T-helper 1 cell treated with Interleukin-12 subunit alpha and Interleukin-12 subunit beta and Interleukin-4 antibody, amounts not matched to agents 30 μg/mL and 1 μg/mL, for 36 hours (primary cell): Measurements from ENCODE around the gene SIGLEC12.
"Not testable (repeated sequence)": the region's sequence is repeated elsewhere in the genome, so short reads cannot be mapped to it uniquely, and the experiment has no call there.

ENCODE experiments used
- H3K27ac Mint-ChIP-seq: one replicate; pipeline ENCODE4 v1.8.0; 2021; ENCODE audit warnings: mild to moderate bottlenecking, mixed read lengths
- H3K27me3 Mint-ChIP-seq: one replicate; pipeline ENCODE4 v1.8.0; 2021; ENCODE audit warnings: low read depth, mixed read lengths
- H3K36me3 Mint-ChIP-seq: one replicate; pipeline ENCODE4 v1.8.0; 2021; ENCODE audit warnings: low read depth, mixed read lengths
- H3K4me1 Mint-ChIP-seq: one replicate; pipeline ENCODE4 v1.8.0; 2021; ENCODE audit warnings: low read depth, mixed read lengths
- H3K4me3 Mint-ChIP-seq: one replicate; pipeline ENCODE4 v1.8.0; 2021; ENCODE audit warnings: mild to moderate bottlenecking, moderate library complexity, mixed read lengths
- H3K9me3 Mint-ChIP-seq: one replicate; pipeline ENCODE4 v1.8.0; 2021; ENCODE audit warnings: mixed read lengths

Gene SIGLEC12

DNA sequence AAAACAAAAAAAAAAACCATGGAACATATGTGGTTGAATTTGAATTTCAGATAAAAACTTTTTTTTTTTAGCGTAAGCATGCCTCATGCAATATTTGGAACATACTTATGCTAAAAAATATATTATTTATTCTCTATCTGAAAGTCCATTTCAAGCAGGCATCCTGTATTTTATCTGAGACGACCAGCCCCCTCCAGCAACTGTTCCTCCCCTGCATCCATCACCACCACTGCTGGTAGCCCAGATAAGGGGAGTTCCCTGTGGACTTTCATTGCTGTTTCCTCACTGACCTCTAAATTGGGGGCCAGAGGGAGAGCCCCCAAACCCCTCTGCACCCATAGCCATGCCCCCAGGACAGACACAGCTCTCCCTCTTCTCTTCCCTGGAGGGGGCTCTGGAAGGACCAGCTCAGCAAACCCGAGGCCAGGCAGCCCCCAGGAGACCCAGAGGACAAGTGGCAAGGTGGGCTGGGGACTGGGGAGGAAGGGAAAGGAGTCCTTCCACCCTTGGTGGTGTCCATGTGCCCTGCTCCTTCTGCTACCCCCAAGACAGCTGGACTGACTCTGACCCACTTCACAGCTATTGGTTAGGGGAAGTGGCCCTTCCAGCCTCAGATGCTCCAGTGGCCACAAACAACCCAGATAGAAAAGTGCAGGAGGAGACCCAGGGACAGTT lies 6.6 kb upstream of the SIGLEC12 start:
- peaks cover 14% of the 10 kb centered on the region for H3K9me3 Mint-ChIP-seq
- peaks cover 2% of the 10 kb centered on the region for H3K36me3 Mint-ChIP-seq
- no peak overlapping the region for H3K4me3 Mint-ChIP-seq
- H3K27ac Mint-ChIP-seq: no peak overlapping the region
- peaks cover 14% of the 10 kb centered on the region for H3K27me3 Mint-ChIP-seq
- H3K4me1 Mint-ChIP-seq: peaks cover 3% of the 10 kb centered on the region

DNA sequence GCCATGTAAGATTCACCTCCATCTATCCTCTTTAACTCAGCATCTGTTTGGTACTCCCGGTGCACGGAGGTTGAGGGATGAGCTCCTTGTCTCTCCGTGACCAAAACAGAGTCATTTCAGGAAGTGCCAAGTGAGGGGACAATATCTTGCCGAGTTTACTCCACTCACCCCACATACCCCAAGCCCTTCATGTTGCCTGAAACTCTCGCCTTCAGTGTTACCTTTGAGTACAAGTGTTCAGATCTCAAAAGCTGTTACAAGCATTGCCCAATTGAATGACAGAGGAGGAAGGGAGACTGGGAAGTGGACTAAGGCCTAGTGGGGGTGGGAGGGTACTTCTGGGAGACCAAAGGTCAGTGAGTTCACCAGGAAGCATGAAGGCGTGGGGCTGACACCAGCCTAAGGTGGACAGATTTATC lies 6.0 kb upstream of the SIGLEC12 start:
- H3K4me3 Mint-ChIP-seq: no peak overlapping the region
- peaks cover 17% of the 10 kb centered on the region for H3K9me3 Mint-ChIP-seq
- peaks cover 16% of the 10 kb centered on the region for H3K27me3 Mint-ChIP-seq
- H3K27ac Mint-ChIP-seq: no peak overlapping the region
- peaks cover 3% of the 10 kb centered on the region for H3K36me3 Mint-ChIP-seq
- peaks cover 4% of the 10 kb centered on the region for H3K4me1 Mint-ChIP-seq

DNA sequence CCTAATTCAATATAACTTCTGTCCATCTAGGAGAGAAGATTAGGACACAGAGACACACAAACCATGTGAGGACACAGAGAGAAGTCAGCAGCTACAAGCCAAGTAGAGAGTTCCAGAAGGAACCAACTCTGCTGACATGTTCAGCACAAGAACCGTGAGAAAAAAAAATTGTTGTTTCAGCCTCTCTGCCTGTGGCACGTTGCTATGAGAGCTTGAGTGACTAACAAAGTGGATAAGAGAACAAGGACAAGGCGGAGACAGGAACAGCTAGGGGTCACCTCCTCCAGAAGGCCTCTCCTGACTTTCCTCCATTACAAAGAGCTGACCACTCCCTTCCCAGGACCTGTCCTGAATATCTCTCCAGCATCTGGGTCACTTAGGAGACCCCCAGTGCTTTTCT lies 5.6 kb upstream of the SIGLEC12 start:
- Mint-ChIP-seq H3K27me3 (peaks cover 16% of the 10 kb centered on the region), H3K9me3 (peaks cover 19% of the 10 kb centered on the region), H3K36me3 (peaks cover 3% of the 10 kb centered on the region), H3K4me3 (no peak overlapping the region), H3K4me1 (peaks cover 4% of the 10 kb centered on the region), H3K27ac (no peak overlapping the region)

DNA sequence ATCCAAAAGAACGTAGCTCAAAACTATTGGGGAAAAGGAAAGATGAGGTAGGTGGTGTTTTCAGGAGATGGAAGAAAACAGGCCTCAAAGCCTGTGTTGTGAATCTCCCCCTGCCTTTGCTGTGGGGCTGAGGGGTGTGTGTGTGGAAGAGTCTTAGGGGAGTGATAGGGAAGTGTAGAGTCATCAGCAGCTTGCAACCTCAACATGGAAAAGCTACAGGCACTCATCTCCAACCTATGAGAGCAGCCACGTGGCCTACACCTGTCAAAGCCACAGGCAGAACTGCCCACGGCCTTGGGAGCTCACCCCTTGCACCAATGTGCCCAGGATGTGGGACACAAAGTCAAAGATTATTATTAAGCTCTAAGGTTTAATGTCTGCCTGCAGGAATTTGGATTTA lies 4.3 kb upstream of the SIGLEC12 start:
- Mint-ChIP-seq H3K9me3 (peaks cover 21% of the 10 kb centered on the region), H3K27ac (no peak overlapping the region), H3K4me1 (peaks cover 12% of the 10 kb centered on the region), H3K36me3 (peaks cover 3% of the 10 kb centered on the region), H3K27me3 (peaks cover 14% of the 10 kb centered on the region), H3K4me3 (no peak overlapping the region)

DNA sequence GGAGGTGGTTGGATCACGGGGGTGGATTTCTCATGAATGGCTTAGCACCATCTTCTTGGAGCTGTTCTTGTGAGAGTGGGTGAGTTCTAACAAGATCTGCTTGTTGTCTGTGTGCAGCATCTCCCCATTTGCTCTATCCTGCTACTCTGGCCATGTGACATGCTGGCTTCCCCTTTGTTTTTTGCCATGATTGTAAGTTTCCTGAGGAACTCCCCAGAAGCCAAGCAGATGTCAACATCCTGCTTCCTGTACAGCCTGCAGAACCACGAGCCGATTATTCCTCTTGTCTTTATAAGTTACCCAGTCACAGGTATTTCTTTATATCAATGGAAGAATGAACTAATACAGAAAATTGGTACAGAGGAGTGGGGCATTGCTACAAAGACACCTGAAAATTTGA lies 2.3 kb upstream of the SIGLEC12 start:
- H3K36me3 Mint-ChIP-seq: peaks cover 3% of the 10 kb centered on the region
- no peak overlapping the region for H3K27ac Mint-ChIP-seq
- H3K27me3 Mint-ChIP-seq: peaks cover 11% of the 10 kb centered on the region
- H3K9me3 Mint-ChIP-seq: peaks cover 21% of the 10 kb centered on the region
- peaks cover 14% of the 10 kb centered on the region for H3K4me1 Mint-ChIP-seq
- no peak overlapping the region for H3K4me3 Mint-ChIP-seq

DNA sequence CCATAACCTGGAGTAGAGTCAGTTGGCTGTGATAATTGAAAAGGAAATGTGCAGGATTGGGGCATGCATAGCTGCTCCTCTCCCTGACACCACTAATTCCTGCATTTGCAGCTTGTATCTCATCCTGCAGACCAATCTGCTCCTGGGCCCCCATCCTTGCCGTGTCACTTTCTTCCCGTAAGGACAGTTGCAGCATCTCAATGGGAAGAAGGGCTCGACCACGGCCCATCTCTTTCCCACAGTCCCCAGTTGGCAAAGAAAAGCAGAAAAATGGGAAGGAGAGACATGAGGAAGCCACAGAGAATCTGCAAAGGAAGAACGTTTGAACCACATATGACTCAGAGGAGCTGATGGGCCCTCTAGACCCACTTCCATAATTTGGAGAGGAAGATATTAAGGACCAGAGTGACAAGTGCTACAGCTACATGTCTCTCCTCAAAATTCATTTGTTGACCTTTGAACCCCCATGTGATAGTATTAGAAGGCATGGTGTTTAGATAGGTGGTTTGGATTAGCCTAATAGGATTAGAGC lies 1.8 kb upstream of the SIGLEC12 start:
- Mint-ChIP-seq H3K36me3 (peaks cover 3% of the 10 kb centered on the region), H3K4me3 (no peak overlapping the region), H3K9me3 (peaks cover 21% of the 10 kb centered on the region), H3K27me3 (peaks cover 11% of the 10 kb centered on the region), H3K27ac (no peak overlapping the region), H3K4me1 (peaks cover 14% of the 10 kb centered on the region)

DNA sequence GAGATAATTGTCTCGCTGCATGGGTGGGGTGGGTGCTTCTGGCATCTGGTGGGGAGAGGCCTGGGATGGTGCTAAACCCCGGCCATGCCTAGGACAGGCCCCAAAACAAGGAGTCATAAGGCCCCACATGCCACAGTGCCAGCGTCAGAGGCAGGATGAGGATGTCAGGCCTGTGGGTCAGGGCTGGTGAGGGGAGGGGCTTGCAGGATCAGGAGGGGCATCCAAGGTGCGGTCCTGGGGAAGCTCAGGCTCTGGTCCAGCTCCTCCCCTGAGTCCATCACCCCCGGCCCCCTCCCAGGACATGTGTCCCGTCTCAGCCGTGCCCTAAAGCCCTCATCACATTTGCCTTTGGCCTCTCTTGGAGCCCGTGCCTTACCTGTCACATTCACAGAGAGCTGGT lies 669 bp downstream of the SIGLEC12 start:
- H3K36me3 Mint-ChIP-seq, H3K27ac Mint-ChIP-seq: not testable (repeated sequence)
- Mint-ChIP-seq H3K4me3 (peak overlapping the region; percentile 46), H3K9me3 (peaks cover 21% of the 10 kb centered on the region), H3K27me3 (peaks cover 11% of the 10 kb centered on the region), H3K4me1 (peaks cover 14% of the 10 kb centered on the region)

DNA sequence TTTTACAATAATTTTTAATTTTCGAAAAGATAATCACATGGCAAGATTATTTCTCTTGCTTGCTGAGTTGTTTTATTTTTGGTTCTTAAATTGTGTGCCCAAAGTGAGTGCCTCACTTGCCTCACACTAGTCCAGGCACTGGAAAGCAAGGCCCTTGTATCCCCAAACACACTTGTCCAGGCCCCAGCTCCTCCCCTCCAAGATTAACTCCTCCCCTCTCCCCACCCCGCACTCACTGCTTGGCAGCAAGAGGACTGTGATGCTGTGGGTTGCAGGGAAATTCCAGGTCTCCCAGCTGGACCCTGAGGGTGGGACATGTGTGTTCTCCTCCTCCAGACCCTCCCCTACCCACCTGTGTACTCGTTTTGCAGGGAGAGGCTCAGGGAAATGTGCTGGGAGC lies 3.9 kb downstream of the SIGLEC12 start:
- H3K4me3 Mint-ChIP-seq: no peak overlapping the region
- peaks cover 8% of the 10 kb centered on the region for H3K27me3 Mint-ChIP-seq
- H3K4me1 Mint-ChIP-seq: peaks cover 11% of the 10 kb centered on the region
- H3K27ac Mint-ChIP-seq: no peak overlapping the region
- no peaks in the 10 kb centered on the region for H3K36me3 Mint-ChIP-seq
- H3K9me3 Mint-ChIP-seq: peaks cover 15% of the 10 kb centered on the region

DNA sequence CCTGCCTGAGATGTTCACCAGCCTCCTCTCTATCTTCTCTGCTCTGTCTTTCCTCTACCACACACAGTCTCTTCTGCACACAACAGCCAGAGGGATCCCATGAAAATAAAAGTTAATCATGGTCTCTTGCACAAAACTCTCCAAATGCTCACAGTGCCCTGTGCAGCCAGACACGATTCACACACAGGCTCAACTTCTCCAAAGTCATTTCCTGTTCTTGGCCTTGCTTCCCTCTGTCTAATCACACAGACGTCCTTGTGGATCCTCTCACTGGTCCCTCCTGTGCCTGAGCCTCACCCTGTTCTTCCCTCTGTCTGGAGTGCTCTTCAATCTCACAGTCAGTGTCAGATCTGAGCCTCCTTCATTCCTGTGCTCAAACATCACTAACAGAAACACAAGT lies 7.8 kb downstream of the SIGLEC12 start:
- Mint-ChIP-seq H3K36me3 (no peaks in the 10 kb centered on the region), H3K27me3 (peaks cover 8% of the 10 kb centered on the region), H3K4me1 (no peaks in the 10 kb centered on the region), H3K4me3 (no peak overlapping the region), H3K27ac (no peak overlapping the region), H3K9me3 (peaks cover 13% of the 10 kb centered on the region)

DNA sequence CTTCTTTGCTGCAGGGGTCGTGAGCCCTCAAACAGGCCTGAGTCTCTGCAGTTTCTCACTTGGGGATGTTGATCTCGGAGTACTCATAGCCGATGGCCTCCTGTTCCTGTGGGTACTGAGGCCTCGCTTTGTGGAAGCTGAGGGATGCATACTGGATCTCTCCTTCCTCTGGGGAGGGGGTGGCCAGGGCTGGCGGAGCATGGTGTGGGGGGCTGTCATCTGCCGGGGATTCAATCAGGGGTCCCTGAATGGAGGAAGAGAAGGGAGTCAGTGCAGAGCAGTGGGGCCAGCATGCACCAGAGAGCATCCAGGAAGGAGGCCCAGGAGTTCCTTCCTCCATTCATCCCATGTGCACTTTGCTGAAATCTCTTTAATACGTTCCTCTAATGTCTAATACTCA lies 10.0 kb downstream of the SIGLEC12 start:
- H3K36me3 Mint-ChIP-seq: no peaks in the 10 kb centered on the region
- H3K9me3 Mint-ChIP-seq: peaks cover 13% of the 10 kb centered on the region
- no peak overlapping the region for H3K27ac Mint-ChIP-seq
- H3K4me1 Mint-ChIP-seq: peaks cover 1% of the 10 kb centered on the region
- H3K4me3 Mint-ChIP-seq: no peak overlapping the region
- H3K27me3 Mint-ChIP-seq: peaks cover 8% of the 10 kb centered on the region

DNA sequence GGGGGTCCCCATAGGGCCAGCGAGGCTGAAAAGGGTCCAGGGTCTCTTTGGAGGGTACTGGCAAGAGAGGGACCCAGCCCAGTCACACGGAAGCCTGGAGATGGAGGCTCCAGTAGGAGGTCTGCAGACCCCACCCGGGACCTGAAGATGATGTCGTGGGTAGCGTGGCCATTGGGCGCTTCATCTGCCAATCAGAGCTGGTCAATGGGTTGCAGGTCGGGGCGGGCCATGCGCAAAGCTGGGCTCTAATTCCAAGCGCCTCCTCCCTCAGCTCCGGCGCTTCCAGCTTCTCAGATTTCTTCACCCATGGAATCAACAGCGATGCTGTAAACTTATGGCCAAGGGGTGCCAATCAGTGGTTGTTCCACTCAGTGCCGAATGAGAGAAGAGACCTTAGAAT lies 10.9 kb downstream of the SIGLEC12 start:
- Mint-ChIP-seq H3K4me3 (no peak overlapping the region), H3K9me3 (peaks cover 13% of the 10 kb centered on the region), H3K4me1 (peaks cover 1% of the 10 kb centered on the region), H3K27ac (no peak overlapping the region), H3K36me3 (no peaks in the 10 kb centered on the region), H3K27me3 (peaks cover 8% of the 10 kb centered on the region)

DNA sequence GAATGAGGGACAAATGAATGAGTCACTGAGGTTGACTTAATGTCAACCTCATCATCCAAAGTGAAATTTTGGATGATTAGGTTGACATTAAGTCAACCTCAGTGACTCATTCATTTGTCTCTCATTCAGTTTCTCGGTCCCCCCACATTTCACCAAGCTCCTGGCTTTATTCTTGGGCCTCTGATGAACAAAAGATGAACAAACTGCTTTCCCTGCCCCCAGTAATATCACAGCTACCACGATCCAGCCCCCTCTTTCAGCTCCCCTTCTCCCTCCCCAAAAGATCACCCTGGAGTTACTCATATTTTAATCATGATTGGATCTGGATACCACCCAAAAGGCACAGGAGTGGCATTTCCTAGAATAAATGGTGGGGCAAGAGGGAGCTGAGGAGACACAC lies 12.5 kb downstream of the SIGLEC12 start:
- Mint-ChIP-seq H3K4me3 (no peak overlapping the region), H3K27ac (no peak overlapping the region), H3K9me3 (peaks cover 10% of the 10 kb centered on the region), H3K36me3 (no peaks in the 10 kb centered on the region), H3K27me3 (peaks cover 8% of the 10 kb centered on the region), H3K4me1 (peaks cover 1% of the 10 kb centered on the region)

DNA sequence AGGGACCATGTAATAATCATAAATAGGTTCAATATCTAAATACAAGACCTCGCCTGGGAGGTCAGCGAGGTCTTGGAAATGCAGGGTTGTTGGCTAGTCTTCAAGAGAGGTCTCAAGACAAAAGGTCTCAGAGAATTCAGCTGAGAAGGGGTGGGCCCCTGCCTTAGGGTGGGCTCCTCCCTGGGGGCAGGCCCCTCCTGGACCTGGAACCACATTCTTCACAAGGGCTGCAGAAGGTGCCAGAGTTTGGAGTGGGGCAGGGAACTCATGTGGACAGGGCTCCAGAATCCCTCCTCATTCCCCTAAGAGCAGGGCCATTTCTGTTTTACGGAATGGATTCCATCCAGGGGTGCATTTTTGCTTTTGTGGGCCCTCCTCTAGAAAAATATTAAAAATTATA lies 13.1 kb downstream of the SIGLEC12 start:
- Mint-ChIP-seq H3K9me3 (peaks cover 5% of the 10 kb centered on the region), H3K27me3 (peaks cover 3% of the 10 kb centered on the region), H3K27ac (no peak overlapping the region), H3K4me1 (peaks cover 1% of the 10 kb centered on the region), H3K4me3 (no peak overlapping the region), H3K36me3 (no peaks in the 10 kb centered on the region)

DNA sequence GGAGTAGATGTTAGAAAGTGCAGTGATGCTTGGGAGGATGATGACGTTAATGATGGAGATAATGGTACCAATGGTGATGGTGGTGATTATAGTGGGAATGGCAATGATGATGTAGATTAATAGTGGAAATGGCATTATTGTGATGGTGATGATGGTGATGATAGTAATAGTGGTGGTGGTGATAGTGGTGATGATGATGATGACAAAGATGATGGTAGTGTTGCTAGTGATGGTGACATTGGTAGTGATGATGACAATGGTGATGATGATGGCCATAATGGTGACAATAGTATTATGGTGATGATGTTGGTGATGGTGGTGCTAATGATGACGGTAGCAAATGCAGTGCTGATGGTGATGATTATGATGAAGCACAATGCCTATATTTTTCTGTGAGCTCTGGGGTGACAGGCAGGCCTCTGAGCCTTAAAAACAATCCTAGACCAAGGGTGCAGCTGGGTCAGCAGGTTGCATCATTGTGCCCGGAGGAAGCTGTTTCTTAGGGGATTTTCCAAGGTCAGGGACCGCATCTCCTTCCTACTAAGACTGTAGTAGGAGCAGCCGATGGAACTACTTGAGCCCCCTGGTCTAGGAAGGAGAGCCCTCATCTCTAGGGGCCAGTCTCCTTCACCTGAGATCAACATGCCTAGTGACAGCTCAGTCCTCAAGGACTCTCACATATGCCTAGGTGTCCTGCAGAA lies 15.5 kb downstream of the SIGLEC12 start:
- Mint-ChIP-seq H3K9me3 (peaks cover under 1% of the 10 kb centered on the region), H3K36me3 (no peaks in the 10 kb centered on the region), H3K4me1 (peaks cover 1% of the 10 kb centered on the region), H3K4me3 (no peak overlapping the region), H3K27me3 (no peaks in the 10 kb centered on the region), H3K27ac (no peak overlapping the region)

DNA sequence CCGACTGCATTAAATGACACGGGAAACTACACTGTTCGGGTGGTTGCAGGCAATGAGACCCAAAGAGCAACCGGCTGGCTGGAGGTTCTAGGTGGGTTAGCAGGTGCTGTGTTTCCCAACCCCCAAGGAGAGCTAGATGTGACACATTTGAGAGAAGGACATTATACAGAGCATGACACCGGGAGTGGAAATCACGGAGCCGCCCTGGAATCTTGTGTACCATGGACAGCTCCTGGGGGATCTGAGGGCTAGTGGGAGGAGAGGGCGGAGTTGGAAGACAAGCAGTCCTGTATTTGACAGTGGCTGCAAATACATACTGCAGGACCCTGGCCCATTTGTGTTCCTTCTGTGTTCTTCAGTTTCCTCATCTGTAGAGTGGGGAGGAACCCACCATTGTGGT lies 21.0 kb downstream of the SIGLEC12 start:
- Mint-ChIP-seq H3K4me3 (no peak overlapping the region), H3K36me3 (no peaks in the 10 kb centered on the region), H3K9me3 (no peaks in the 10 kb centered on the region), H3K27me3 (peaks cover 3% of the 10 kb centered on the region), H3K4me1 (no peaks in the 10 kb centered on the region), H3K27ac (no peak overlapping the region)
